ENCODE data around the gene DPYSL5.

- TF ChIP-seq CTCF (IDR thresholded peaks at IDR 0.05) = no peak
- no peak for TF ChIP-seq POLR2AphosphoS5 (IDR thresholded peaks at IDR 0.05)
Measured at GRCh38 chr2:26988058-26988860, 140.3 kb downstream of the DPYSL5 start.
